HepG2 (cell line): Measurements from ENCODE around the gene TTPAL. TPM values are rescaled to one million over a fixed set of nuclear protein-coding genes. Genes with fewer than 3 reads are reported as not detected.

Experiments
- HNRNPLL ChIP-seq: fragments of 200-400 bp; formaldehyde crosslinking; IDR thresholded peaks from 2 replicates; pipeline ENCODE4 v1.6.1; 2017; ENCODE audit warnings: mild to moderate bottlenecking, low read depth, low read length; ENCODE audit not compliant: poor library complexity, severe bottlenecking
- HOXA9 ChIP-seq: sonication (generic); formaldehyde crosslinking; IDR thresholded peaks from 2 replicates; pipeline ENCODE4 v1.8.1; 2022; ENCODE audit warnings: missing genetic modification reagents, mild to moderate bottlenecking, moderate library complexity, borderline replicate concordance
- PCBP2 ChIP-seq: fragments of 200-400 bp; formaldehyde crosslinking; optimal IDR thresholded peaks from 2 replicates; pipeline ENCODE3; 2018; ENCODE audit warnings: low read length, low read depth; ENCODE audit not compliant: poor library complexity, severe bottlenecking
- ZKSCAN5 ChIP-seq: sonication (generic); formaldehyde crosslinking; IDR thresholded peaks from 2 replicates; pipeline ENCODE4 v1.5.1; 2020; ENCODE audit warnings: mild to moderate bottlenecking, missing genetic modification reagents
- ZNF234 ChIP-seq: sonication (generic); formaldehyde crosslinking; conservative IDR thresholded peaks from 2 replicates; pipeline ENCODE4 v1.5.1; 2020; ENCODE audit warnings: mild to moderate bottlenecking, missing genetic modification reagents
- ZNF564 ChIP-seq: sonication (generic); formaldehyde crosslinking; IDR thresholded peaks from 2 replicates; pipeline ENCODE4 v1.8.1; 2023; ENCODE audit warnings: mild to moderate bottlenecking, missing genetic modification reagents
- ZNF652 ChIP-seq: IDR thresholded peaks from 2 replicates; pipeline ENCODE4 v1.6.1; 2016; ENCODE audit warnings: low read depth, borderline replicate concordance
- polyA plus RNA-seq, 8 experiments: library from polyadenylated mRNA; depleted of rRNA in 3 of 8; stranded (reverse) in 7 of 8; unstranded in 1 of 8; fragments of >200 nt; fragmentation: Illumina TruSeq in 4 of 8; extraction: Trizol in 4 of 8; gene quantifications; 2 replicates each; pipeline versions ENCODE4 v1.2.1 to v1.2.3, GENCODE V29; 2011 to 2016; ENCODE audit warnings: low read depth in 4 of 8, missing spikeins in 1 of 8, mixed read lengths in 1 of 8; ENCODE audit not compliant: insufficient read depth in 1 of 8
- total RNA-seq, 5 experiments: library from RNA; depleted of rRNA; stranded (reverse); fragments of >200 nt; fragmentation: Illumina TruSeq; extraction: Trizol; gene quantifications; 2 replicates each; pipeline ENCODE4 v1.2.3, GENCODE V29; 2016; ENCODE audit warnings: low read depth in 1 of 5
- TF ChIP-seq, protein P1 (sequence below): sonication (generic); formaldehyde crosslinking; IDR thresholded peaks from 2 replicates; pipeline ENCODE4 v1.4.0; 2020; ENCODE audit warnings: mild to moderate bottlenecking, missing genetic modification reagents
- TF ChIP-seq, protein P2 (sequence below): sonication (generic); formaldehyde crosslinking; IDR thresholded peaks from 2 replicates; pipeline ENCODE4 v1.4.0; 2020; ENCODE audit warnings: low read depth, mild to moderate bottlenecking, missing genetic modification reagents
- TF ChIP-seq, protein P3 (sequence below): IDR thresholded peaks from 2 replicates; pipeline ENCODE4 v1.6.1; 2016; ENCODE audit warnings: low read depth, borderline replicate concordance
- TF ChIP-seq, protein P4 (sequence below): sonication (generic); formaldehyde crosslinking; IDR thresholded peaks from 2 replicates; pipeline ENCODE4 v1.5.0; 2020; ENCODE audit warnings: mild to moderate bottlenecking, missing genetic modification reagents, borderline replicate concordance

TTPAL gene
- total and polyA plus RNA-seq, 2 of the 13 experiments (the other 11 are each of a cell fraction or from before 2014, with no cell fraction given): 4.3 to 18.8 TPM

DNA sequence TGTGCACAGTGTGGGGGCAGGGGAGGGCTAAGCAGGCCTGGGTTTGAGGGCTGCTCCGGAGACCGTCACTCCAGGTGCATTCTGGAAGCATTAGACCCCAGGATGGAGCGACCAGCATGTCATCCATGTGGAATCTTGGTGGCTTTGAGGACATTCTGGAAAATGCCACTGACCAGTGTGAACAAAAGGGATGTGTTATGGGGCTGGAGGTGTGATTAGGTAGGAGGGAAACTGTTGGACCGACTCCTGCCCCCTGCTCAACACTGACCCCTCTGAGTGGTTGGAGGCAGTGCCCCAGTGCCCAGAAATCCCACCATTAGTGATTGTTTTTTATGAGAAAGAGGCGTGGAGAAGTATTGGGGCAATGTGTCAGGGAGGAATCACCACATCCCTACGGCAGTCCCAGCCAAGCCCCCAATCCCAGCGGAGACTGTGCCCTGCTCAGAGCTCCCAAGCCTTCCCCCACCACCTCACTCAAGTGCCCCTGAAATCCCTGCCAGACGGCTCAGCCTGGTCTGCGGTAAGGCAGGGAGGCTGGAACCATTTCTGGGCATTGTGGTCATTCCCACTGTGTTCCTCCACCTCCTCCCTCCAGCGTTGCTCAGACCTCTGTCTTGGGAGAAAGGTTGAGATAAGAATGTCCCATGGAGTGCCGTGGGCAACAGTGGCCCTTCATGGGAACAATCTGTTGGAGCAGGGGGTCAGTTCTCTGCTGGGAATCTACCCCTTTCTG is 44.0 kb upstream of the TTPAL start (continued):
- TF ChIP-seq, protein P1, sequence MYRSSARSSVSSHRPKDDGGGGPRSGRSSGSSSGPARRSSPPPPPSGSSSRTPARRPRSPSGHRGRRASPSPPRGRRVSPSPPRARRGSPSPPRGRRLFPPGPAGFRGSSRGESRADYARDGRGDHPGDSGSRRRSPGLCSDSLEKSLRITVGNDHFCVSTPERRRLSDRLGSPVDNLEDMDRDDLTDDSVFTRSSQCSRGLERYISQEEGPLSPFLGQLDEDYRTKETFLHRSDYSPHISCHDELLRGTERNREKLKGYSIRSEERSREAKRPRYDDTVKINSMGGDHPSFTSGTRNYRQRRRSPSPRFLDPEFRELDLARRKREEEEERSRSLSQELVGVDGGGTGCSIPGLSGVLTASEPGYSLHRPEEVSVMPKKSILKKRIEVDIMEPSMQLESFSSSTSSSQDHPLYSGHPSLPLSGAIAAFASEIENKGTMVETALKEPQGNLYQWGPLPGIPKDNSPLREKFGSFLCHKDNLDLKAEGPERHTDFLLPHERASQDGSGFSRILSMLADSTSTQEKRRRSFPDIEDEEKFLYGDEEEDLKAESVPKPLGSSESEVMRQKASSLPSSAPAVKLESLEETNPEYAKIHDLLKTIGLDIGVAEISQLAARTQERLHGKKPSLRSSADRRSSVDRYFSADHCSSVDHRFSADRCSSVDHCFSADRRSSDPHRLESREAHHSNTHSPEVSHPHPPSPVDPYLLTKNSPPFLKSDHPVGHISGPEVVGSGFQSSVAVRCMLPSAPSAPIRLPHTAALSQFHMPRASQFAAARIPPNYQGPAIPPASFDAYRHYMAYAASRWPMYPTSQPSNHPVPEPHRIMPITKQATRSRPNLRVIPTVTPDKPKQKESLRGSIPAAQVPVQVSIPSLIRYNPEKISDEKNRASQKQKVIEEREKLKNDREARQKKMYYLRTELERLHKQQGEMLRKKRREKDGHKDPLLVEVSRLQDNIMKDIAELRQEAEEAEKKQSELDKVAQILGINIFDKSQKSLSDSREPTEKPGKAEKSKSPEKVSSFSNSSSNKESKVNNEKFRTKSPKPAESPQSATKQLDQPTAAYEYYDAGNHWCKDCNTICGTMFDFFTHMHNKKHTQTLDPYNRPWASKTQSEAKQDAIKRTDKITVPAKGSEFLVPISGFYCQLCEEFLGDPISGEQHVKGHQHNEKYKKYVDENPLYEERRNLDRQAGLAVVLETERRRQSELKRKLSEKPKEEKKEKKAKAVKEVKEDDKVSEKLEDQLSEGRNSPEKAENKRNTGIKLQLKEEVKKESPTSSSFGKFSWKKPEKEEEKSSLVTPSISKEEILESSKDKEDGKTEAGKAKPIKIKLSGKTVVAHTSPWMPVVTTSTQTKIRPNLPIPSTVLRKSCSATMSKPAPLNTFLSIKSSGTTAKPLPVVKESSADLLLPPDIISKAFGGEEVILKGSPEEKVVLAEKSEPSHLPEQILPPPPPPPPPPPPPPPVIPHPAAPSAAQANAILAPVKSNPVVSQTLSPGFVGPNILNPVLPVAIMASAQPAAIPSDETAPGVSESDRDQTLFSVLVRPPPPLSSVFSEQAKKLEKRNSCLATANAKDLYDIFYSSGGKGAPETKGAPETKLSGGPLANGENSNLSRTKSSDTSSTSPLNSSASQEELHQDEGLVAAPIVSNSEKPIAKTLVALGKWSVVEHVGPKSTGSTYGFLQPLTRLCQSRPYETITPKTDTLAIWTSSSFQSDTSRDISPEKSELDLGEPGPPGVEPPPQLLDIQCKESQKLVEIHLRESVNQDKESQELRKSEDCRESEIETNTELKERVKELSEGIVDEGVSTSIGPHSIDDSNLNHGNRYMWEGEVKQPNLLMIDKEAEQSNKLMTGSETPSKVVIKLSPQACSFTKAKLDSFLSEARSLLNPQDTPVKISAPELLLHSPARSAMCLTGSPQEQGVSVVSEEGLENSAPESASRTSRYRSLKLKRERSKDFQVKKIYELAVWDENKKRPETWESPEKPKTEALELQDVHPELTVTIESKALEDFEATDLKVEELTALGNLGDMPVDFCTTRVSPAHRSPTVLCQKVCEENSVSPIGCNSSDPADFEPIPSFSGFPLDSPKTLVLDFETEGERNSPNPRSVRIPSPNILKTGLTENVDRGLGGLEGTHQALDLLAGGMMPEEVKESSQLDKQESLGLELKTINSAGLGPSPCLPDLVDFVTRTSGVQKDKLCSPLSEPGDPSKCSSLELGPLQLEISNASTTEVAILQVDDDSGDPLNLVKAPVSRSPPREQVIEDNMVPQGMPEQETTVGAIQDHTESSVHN: peak; percentile 42; the same call in 1 of the 2 replicates
- TF ChIP-seq, protein P2, sequence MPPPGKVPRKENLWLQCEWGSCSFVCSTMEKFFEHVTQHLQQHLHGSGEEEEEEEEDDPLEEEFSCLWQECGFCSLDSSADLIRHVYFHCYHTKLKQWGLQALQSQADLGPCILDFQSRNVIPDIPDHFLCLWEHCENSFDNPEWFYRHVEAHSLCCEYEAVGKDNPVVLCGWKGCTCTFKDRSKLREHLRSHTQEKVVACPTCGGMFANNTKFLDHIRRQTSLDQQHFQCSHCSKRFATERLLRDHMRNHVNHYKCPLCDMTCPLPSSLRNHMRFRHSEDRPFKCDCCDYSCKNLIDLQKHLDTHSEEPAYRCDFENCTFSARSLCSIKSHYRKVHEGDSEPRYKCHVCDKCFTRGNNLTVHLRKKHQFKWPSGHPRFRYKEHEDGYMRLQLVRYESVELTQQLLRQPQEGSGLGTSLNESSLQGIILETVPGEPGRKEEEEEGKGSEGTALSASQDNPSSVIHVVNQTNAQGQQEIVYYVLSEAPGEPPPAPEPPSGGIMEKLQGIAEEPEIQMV (CRISPR knock-in tag): no peak
- no peak for TF ChIP-seq HNRNPLL
- peak; percentile 24; the same call in 1 of the 2 replicates for TF ChIP-seq ZNF564
- TF ChIP-seq ZNF234 (CRISPR knock-in tag): 0 out of 2 replicates have a peak, but pooled peaks have one; percentile 23
- peak; percentile 35; the same call in 1 of the 2 replicates for TF ChIP-seq ZNF652
- TF ChIP-seq, protein P3, sequence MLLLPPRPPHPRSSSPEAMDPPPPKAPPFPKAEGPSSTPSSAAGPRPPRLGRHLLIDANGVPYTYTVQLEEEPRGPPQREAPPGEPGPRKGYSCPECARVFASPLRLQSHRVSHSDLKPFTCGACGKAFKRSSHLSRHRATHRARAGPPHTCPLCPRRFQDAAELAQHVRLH (CRISPR knock-in tag): peak; percentile 22; the same call in 1 of the 2 replicates
- no peak; the same call in 1 of the 2 replicates for TF ChIP-seq ZKSCAN5 (CRISPR knock-in tag)
- no peak for TF ChIP-seq PCBP2
- TF ChIP-seq, protein P4, sequence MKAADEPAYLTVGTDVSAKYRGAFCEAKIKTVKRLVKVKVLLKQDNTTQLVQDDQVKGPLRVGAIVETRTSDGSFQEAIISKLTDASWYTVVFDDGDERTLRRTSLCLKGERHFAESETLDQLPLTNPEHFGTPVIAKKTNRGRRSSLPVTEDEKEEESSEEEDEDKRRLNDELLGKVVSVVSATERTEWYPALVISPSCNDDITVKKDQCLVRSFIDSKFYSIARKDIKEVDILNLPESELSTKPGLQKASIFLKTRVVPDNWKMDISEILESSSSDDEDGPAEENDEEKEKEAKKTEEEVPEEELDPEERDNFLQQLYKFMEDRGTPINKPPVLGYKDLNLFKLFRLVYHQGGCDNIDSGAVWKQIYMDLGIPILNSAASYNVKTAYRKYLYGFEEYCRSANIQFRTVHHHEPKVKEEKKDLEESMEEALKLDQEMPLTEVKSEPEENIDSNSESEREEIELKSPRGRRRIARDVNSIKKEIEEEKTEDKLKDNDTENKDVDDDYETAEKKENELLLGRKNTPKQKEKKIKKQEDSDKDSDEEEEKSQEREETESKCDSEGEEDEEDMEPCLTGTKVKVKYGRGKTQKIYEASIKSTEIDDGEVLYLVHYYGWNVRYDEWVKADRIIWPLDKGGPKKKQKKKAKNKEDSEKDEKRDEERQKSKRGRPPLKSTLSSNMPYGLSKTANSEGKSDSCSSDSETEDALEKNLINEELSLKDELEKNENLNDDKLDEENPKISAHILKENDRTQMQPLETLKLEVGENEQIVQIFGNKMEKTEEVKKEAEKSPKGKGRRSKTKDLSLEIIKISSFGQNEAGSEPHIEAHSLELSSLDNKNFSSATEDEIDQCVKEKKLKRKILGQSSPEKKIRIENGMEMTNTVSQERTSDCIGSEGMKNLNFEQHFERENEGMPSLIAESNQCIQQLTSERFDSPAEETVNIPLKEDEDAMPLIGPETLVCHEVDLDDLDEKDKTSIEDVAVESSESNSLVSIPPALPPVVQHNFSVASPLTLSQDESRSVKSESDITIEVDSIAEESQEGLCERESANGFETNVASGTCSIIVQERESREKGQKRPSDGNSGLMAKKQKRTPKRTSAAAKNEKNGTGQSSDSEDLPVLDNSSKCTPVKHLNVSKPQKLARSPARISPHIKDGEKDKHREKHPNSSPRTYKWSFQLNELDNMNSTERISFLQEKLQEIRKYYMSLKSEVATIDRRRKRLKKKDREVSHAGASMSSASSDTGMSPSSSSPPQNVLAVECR (CRISPR knock-in tag): peak; percentile 47; the same call in 1 of the 2 replicates
- peak; percentile 43; the same call in 1 of the 2 replicates for TF ChIP-seq HOXA9 (CRISPR knock-in tag)
